Loucy (cell line): Measurements from ENCODE around the gene PRRX2.

Source experiments
- H2AFZ ChIP-seq: fragments of 200-600 bp; sonication (generic); 2 replicates; pipeline ENCODE4 v1.6.0; 2016; ENCODE audit warnings: antibody characterized with exemption, mild to moderate bottlenecking, low read length, moderate library complexity
- H3F3A ChIP-seq: fragments of 200-600 bp; 2 replicates; pipeline ENCODE4 v1.6.0; 2016; ENCODE audit warnings: antibody characterized with exemption, low read depth, mild to moderate bottlenecking
- H3K27me3 ChIP-seq: fragments of 200-600 bp; sonication (generic); 2 replicates; pipeline ENCODE4 v1.6.1; 2014; ENCODE audit warnings: low read length, mild to moderate bottlenecking; ENCODE audit not compliant: insufficient read depth, poor library complexity, severe bottlenecking
- H3K36me3 ChIP-seq: fragments of 200-600 bp; sonication (generic); 2 replicates; pipeline ENCODE4 v1.6.1; 2016; ENCODE audit warnings: low read length; ENCODE audit not compliant: insufficient read depth
- H3K4me1 ChIP-seq: fragments of 200-600 bp; sonication (generic); 2 replicates; pipeline ENCODE4 v1.5.1; 2014; ENCODE audit warnings: low read length, mild to moderate bottlenecking; ENCODE audit not compliant: insufficient read depth, poor library complexity, severe bottlenecking
- H3K4me2 ChIP-seq: fragments of 200-600 bp; sonication (generic); 2 replicates; pipeline ENCODE4 v1.6.0; 2014; ENCODE audit warnings: antibody characterized with exemption, low read length, low read depth, mild to moderate bottlenecking; ENCODE audit not compliant: poor library complexity, severe bottlenecking
- H3K4me3 ChIP-seq: fragments of 200-600 bp; sonication (generic); 2 replicates; pipeline ENCODE4 v1.5.1; 2014; ENCODE audit warnings: low read length, mild to moderate bottlenecking, mixed read lengths; ENCODE audit not compliant: poor library complexity, severe bottlenecking
- H3K79me2 ChIP-seq: fragments of 200-600 bp; sonication (generic); 2 replicates; pipeline ENCODE4 v1.6.1; 2014; ENCODE audit warnings: low read length; ENCODE audit not compliant: insufficient read depth
- H3K9ac ChIP-seq: fragments of 200-600 bp; sonication (generic); 2 replicates; pipeline ENCODE4 v1.6.0; 2014; ENCODE audit warnings: mild to moderate bottlenecking, low read depth, low read length, moderate library complexity; ENCODE audit not compliant: poor library complexity, severe bottlenecking
- H3K9me2 ChIP-seq: fragments of 200-600 bp; sonication (generic); replicated peaks from 2 replicates; pipeline ENCODE4 v1.6.1; 2016; ENCODE audit warnings: low read depth, low read length, mixed read lengths
- H3K9me3 ChIP-seq: fragments of 200-600 bp; sonication (generic); 2 replicates; pipeline ENCODE4 v1.6.1; 2014; ENCODE audit warnings: mild to moderate bottlenecking, antibody characterized with exemption, low read length, low read depth; ENCODE audit not compliant: insufficient read depth
- H4K20me1 ChIP-seq: fragments of 200-600 bp; sonication (generic); 2 replicates; pipeline ENCODE4 v1.6.0; 2014; ENCODE audit warnings: antibody characterized with exemption, low read length, mild to moderate bottlenecking; ENCODE audit not compliant: insufficient read depth, poor library complexity, severe bottlenecking
- EZH2phosphoT487 ChIP-seq: fragments of 200-600 bp; IDR thresholded peaks from 2 replicates; pipeline ENCODE4 v1.6.1; 2018; ENCODE audit warnings: antibody characterized with exemption, mild to moderate bottlenecking, moderate library complexity, borderline replicate concordance
- TF ChIP-seq, protein P1 (sequence below): fragments of 200-600 bp; sonication (generic); conservative IDR thresholded peaks from 2 replicates; pipeline ENCODE4 v1.5.1; 2014; ENCODE audit warnings: mild to moderate bottlenecking, antibody characterized with exemption, low read length

PRRX2 gene

GRCh38 chr9:129666575-129666974 is 1.1 kb downstream of the PRRX2 start:
- no peak overlapping the region for H3K4me3 ChIP-seq
- H3K4me1 ChIP-seq = no peaks in the 10 kb centered on the region
- TF ChIP-seq EZH2phosphoT487 = no peak
- TF ChIP-seq, protein P1, sequence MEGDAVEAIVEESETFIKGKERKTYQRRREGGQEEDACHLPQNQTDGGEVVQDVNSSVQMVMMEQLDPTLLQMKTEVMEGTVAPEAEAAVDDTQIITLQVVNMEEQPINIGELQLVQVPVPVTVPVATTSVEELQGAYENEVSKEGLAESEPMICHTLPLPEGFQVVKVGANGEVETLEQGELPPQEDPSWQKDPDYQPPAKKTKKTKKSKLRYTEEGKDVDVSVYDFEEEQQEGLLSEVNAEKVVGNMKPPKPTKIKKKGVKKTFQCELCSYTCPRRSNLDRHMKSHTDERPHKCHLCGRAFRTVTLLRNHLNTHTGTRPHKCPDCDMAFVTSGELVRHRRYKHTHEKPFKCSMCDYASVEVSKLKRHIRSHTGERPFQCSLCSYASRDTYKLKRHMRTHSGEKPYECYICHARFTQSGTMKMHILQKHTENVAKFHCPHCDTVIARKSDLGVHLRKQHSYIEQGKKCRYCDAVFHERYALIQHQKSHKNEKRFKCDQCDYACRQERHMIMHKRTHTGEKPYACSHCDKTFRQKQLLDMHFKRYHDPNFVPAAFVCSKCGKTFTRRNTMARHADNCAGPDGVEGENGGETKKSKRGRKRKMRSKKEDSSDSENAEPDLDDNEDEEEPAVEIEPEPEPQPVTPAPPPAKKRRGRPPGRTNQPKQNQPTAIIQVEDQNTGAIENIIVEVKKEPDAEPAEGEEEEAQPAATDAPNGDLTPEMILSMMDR = no peak
- no peaks in the 10 kb centered on the region for H3K36me3 ChIP-seq
- H3K9me2 ChIP-seq = no peaks in the 10 kb centered on the region
- H3K9ac ChIP-seq = no peak overlapping the region
- no peak overlapping the region for H3K4me2 ChIP-seq
- H2AFZ ChIP-seq = no peak overlapping the region
- no peaks in the 10 kb centered on the region for H3K9me3 ChIP-seq
- no peaks in the 10 kb centered on the region for H3K27me3 ChIP-seq
- no peaks in the 10 kb centered on the region for H3K79me2 ChIP-seq
- H3F3A ChIP-seq = no peaks in the 10 kb centered on the region
- H4K20me1 ChIP-seq = no peaks in the 10 kb centered on the region

DNA sequence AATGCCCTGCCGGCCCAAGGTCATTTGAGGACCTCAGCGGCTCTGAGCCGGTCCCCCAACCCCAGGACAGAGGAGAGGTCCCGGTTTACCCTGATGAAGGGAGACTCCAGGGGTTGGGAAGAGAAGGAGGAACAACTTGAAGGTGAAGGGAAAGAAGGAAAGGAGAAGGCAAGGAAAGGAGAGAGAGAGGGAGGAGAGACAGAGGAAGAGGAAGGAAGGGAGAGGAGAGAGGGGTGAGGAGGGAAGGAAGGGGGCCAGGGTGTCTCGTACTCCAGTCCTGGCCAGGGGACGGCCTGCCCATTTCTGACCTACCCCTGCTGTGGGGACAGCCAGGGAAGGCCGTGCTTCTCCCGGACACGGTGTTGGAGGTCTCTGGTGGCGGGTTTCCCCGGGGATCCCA is 1.9 kb downstream of the PRRX2 start:
- TF ChIP-seq EZH2phosphoT487 = no peak
- TF ChIP-seq, protein P1 = no peak
- H3K27me3 ChIP-seq = no peaks in the 10 kb centered on the region
- no peaks in the 10 kb centered on the region for H3K4me1 ChIP-seq
- no peaks in the 10 kb centered on the region for H3K9me2 ChIP-seq
- H3K79me2 ChIP-seq = no peaks in the 10 kb centered on the region
- H3K4me2 ChIP-seq = no peak overlapping the region
- no peak overlapping the region for H2AFZ ChIP-seq
- no peaks in the 10 kb centered on the region for H4K20me1 ChIP-seq
- H3K4me3 ChIP-seq = no peak overlapping the region
- H3K36me3 ChIP-seq = no peaks in the 10 kb centered on the region
- H3K9me3 ChIP-seq = no peaks in the 10 kb centered on the region
- no peaks in the 10 kb centered on the region for H3F3A ChIP-seq
- H3K9ac ChIP-seq = no peak overlapping the region

DNA sequence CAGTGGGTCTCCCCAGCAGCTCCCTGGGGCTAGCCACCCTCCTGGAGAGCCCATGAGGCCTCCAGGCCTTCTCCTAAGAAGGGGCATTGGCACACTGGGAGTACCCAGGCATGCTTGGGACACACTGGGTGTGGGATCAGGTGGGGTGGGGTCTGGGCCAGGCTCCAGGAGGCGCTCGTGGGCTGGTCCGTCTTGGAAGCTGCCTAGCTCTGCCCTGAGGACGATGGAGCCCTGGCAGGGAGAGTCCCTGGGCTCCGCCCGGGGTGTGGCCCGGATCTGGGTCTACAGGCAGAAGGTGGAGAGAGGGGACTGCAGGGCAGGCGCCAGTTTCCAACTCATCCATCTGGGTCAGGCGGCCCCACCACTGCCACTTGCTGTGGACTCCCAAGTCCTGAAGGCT is 2.4 kb downstream of the PRRX2 start:
- Histone ChIP-seq H3K9me3 (no peaks in the 10 kb centered on the region), H3K36me3 (no peaks in the 10 kb centered on the region), H2AFZ (no peak overlapping the region), H4K20me1 (no peaks in the 10 kb centered on the region), H3K79me2 (no peaks in the 10 kb centered on the region), H3K4me3 (no peak overlapping the region), H3K4me2 (no peak overlapping the region), H3K4me1 (no peaks in the 10 kb centered on the region), H3K9me2 (no peaks in the 10 kb centered on the region), H3K9ac (no peak overlapping the region), H3F3A (no peaks in the 10 kb centered on the region), H3K27me3 (no peaks in the 10 kb centered on the region)
- TF ChIP-seq, protein P1 = no peak
- no peak for TF ChIP-seq EZH2phosphoT487
